Osteocyte (in vitro differentiated cells): ENCODE measurements around the gene WHRN. TPM values are rescaled to one million over a fixed set of nuclear protein-coding genes. Genes with fewer than 3 reads are reported as not detected.

ENCODE experiments used
- DNase-seq: peaks from one replicate; pipeline ENCODE4 v3.0.0; 2021; ENCODE audit warnings: mixed read lengths; ENCODE audit not compliant: unreplicated experiment; ENCODE audit errors: extremely low spot score
- H3K27ac Mint-ChIP-seq: one replicate; pipeline ENCODE4 v1.8.0; 2021; ENCODE audit warnings: mild to moderate bottlenecking, mixed read lengths; ENCODE audit not compliant: unreplicated experiment
- H3K27me3 Mint-ChIP-seq: one replicate; pipeline ENCODE4 v1.8.0; 2021; ENCODE audit warnings: mixed read lengths; ENCODE audit not compliant: unreplicated experiment
- H3K36me3 Mint-ChIP-seq: one replicate; pipeline ENCODE4 v1.8.0; 2021; ENCODE audit warnings: mixed read lengths; ENCODE audit not compliant: unreplicated experiment
- H3K4me1 Mint-ChIP-seq: one replicate; pipeline ENCODE4 v1.8.0; 2021; ENCODE audit warnings: mixed read lengths; ENCODE audit not compliant: unreplicated experiment
- H3K4me3 Mint-ChIP-seq: one replicate; pipeline ENCODE4 v1.8.0; 2021; ENCODE audit warnings: mild to moderate bottlenecking, moderate library complexity, mixed read lengths; ENCODE audit not compliant: unreplicated experiment
- H3K9me3 Mint-ChIP-seq: one replicate; pipeline ENCODE4 v1.8.0; 2021; ENCODE audit warnings: mixed read lengths; ENCODE audit not compliant: unreplicated experiment
- total RNA-seq: library from RNA; stranded (reverse); gene quantifications from 2 replicates; pipeline ENCODE4 v1.2.1, GENCODE V29; 2021
- TF ChIP-seq, protein P1 (sequence below): fragments of 200-600 bp; sonication (generic); IDR thresholded peaks from 2 replicates; pipeline ENCODE4 v1.5.0; 2021; ENCODE audit warnings: antibody characterized with exemption, mild to moderate bottlenecking, moderate library complexity

The WHRN gene
- total RNA-seq, 1 donor from 2014 or later: 12.0 TPM

DNA sequence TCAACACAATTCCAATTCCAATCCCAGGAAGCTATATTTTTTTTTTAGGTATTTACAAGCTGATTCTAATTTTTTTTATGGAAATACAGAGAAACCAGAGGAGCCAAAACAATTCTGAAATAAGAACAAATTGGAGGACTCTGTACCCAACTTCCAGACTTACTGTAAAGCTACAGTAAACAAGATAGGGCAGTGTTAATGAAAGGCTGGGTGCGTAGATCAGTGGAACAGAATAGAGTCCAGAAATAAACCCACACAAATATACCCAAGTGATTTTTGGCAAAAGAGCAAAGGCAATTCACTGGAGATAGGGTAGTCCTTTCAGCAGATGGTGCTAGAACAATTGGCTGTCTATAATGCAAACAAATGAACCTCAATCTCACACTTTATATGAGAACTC lies 50.6 kb downstream of the WHRN start:
- no peak for DNase-seq
- no peaks in the 10 kb centered on the region for H3K27me3 Mint-ChIP-seq
- H3K4me1 Mint-ChIP-seq: no peaks in the 10 kb centered on the region
- no peak overlapping the region for H3K4me3 Mint-ChIP-seq
- H3K27ac Mint-ChIP-seq: no peak overlapping the region
- H3K9me3 Mint-ChIP-seq: peaks cover 13% of the 10 kb centered on the region
- TF ChIP-seq, protein P1, sequence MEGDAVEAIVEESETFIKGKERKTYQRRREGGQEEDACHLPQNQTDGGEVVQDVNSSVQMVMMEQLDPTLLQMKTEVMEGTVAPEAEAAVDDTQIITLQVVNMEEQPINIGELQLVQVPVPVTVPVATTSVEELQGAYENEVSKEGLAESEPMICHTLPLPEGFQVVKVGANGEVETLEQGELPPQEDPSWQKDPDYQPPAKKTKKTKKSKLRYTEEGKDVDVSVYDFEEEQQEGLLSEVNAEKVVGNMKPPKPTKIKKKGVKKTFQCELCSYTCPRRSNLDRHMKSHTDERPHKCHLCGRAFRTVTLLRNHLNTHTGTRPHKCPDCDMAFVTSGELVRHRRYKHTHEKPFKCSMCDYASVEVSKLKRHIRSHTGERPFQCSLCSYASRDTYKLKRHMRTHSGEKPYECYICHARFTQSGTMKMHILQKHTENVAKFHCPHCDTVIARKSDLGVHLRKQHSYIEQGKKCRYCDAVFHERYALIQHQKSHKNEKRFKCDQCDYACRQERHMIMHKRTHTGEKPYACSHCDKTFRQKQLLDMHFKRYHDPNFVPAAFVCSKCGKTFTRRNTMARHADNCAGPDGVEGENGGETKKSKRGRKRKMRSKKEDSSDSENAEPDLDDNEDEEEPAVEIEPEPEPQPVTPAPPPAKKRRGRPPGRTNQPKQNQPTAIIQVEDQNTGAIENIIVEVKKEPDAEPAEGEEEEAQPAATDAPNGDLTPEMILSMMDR: no peak
- peaks cover 3% of the 10 kb centered on the region for H3K36me3 Mint-ChIP-seq

DNA sequence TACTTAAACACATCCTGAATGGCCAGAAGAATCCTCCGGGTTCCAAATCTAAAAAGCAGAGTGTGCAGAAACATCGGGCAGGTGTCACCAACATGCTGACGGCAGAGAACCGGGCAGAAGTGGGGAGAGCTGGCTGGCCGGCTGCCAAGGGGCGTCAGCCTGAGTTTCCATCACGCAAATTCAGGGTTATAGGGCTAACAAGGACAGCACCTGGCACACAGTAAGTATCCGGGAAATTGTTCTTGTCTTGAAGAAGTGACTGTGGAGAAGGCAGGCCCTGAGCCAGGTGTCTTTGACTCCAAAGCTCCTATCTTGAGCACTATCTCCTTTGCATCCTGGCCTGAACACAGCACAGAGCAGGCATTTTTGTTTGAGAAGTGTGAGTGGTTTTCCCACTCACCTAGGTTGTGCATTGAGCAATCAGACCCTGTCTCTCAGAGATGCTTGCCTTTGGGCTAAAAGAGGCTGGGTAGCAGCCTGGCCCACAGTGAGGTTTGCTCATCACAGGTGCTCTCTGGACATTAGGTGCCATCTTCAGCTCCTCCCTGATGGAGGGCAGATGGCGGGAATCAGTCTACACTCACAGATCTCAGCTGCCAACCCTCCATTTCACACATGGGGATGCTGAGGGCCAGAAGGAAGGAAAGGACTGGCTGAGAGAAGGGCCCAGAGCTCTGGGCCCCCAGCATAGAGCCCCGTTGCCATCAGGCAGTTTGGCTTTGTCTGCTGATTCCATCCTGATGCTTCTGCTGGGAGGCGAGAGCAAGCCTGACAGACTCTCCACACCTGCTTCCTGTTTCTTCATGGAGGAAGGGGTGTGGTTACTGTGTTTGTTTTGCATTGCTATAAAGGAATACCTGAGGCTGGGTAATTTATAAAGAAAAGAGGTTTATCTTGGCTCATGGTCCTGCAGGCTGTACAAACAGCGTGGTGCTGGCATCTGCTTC lies 52.8 kb downstream of the WHRN start:
- H3K27ac Mint-ChIP-seq: no peak overlapping the region
- no peaks in the 10 kb centered on the region for H3K4me1 Mint-ChIP-seq
- H3K36me3 Mint-ChIP-seq: peaks cover 3% of the 10 kb centered on the region
- DNase-seq: no peak
- TF ChIP-seq, protein P1: no peak
- H3K27me3 Mint-ChIP-seq: no peaks in the 10 kb centered on the region
- no peak overlapping the region for H3K4me3 Mint-ChIP-seq
- H3K9me3 Mint-ChIP-seq: peaks cover 13% of the 10 kb centered on the region

DNA sequence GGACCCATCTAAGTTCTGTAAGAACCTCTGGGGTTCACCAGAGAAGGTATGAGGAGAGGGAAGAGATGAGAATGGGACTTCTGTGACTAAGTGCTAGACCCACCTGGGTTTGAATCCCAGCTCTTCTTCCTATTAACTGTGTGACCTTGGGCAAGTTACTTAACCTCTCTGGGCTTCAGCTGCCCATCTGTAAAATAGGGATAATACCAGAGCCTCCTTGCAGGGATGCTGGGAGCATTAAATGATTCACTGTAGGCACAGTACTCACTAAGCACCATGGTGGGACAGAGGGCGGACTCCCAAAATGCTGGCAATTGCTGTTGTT lies 53.6 kb downstream of the WHRN start:
- TF ChIP-seq, protein P1: no peak
- H3K4me1 Mint-ChIP-seq: peaks cover 2% of the 10 kb centered on the region
- H3K27me3 Mint-ChIP-seq: no peaks in the 10 kb centered on the region

DNA sequence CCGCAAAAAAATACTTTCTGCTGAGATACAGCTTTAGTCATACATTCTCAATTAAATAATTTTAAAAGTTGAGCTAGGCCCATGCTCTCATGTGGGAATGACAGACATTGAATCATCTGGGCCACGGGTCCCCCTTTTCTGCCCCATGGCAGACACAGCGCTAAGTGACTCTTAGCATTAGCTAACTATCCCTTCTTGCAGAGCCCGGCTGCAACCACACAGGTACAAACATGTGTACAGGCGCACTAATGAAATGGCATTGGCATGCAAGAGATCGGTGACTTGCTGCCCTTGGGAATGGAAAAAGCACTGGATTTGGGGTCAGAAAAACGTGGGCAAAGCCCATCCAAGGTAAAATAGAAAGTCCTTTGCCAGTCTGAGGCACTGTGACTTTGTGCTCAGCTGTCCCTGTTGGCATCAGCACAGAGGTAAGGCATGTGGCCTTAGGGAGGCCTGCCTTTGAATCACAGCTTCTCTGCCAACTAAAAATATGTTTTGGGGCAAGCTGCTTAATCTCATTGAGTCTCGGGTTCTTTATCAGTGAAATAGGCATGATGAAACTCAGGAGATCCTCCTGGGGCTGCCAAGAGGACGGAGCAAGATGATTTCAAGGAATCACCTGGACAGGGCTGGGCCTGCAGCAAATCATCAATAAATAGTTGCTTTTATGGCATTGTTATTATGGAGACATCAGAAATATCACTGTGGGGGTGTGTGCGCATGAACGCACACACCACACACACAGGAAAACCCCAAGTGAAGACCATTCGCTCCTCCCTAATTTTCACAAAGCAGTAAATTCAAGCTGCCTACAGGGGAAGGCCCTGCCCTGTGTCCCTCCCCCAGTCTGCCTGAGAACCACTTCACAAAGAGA lies 54.2 kb downstream of the WHRN start:
- Mint-ChIP-seq H3K9me3 (peaks cover 13% of the 10 kb centered on the region), H3K36me3 (peaks cover 3% of the 10 kb centered on the region), H3K4me3 (no peak overlapping the region), H3K27me3 (no peaks in the 10 kb centered on the region), H3K4me1 (peaks cover 8% of the 10 kb centered on the region), H3K27ac (no peak overlapping the region)
- TF ChIP-seq, protein P1: no peak
- no peak for DNase-seq

More for the DNA sequence above, 53.6 kb downstream of the WHRN start:
- H3K4me3 Mint-ChIP-seq: no peak overlapping the region
- H3K9me3 Mint-ChIP-seq: peaks cover 13% of the 10 kb centered on the region
- no peak overlapping the region for H3K27ac Mint-ChIP-seq
- no peak for DNase-seq
- peaks cover 3% of the 10 kb centered on the region for H3K36me3 Mint-ChIP-seq

DNA sequence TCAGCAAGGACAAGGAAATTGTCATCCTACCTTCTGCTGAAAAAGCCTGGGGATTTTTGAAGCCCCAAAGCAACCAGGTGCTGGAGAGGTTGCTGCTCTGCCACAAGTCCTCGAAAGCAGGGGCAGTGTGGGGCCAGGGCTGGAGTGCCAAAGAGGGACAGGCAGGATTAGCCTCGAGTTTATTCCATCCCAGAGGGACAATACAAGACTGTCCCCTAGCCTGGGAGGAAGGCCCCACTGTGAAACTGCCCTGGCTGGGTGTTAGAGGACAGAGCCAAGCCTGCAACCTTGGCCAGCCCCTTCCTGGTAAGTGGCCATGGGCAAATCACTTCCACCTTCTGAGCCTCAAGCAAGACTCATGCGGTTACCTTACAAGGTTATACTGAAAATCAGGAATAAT lies 55.1 kb downstream of the WHRN start:
- no peak overlapping the region for H3K27ac Mint-ChIP-seq
- DNase-seq: no peak
- TF ChIP-seq, protein P1: no peak
- H3K4me3 Mint-ChIP-seq: no peak overlapping the region
- peaks cover 3% of the 10 kb centered on the region for H3K36me3 Mint-ChIP-seq
- no peaks in the 10 kb centered on the region for H3K27me3 Mint-ChIP-seq
- peaks cover 13% of the 10 kb centered on the region for H3K9me3 Mint-ChIP-seq
- H3K4me1 Mint-ChIP-seq: peaks cover 16% of the 10 kb centered on the region
